CD8-positive, alpha-beta memory T cell (primary cell): ENCODE measurements around the gene RNU6-9. TPM values are rescaled to one million over a fixed set of nuclear protein-coding genes. Genes with fewer than 3 reads are reported as not detected.

Source experiments
- CTCF ChIA-PET: fragments of 350-600 bp; sonication (Branson Sonifier 250); formaldehyde crosslinking; loops from one replicate; lab custom pipeline; 2021; ENCODE audit warnings: antibody characterized with exemption; lab: Charles Lee
- POLR2A ChIA-PET: fragments of 350-600 bp; sonication (Branson Sonifier 250); formaldehyde crosslinking; loops from one replicate; lab custom pipeline; 2021; ENCODE audit warnings: antibody characterized with exemption; lab: Charles Lee
- DNase-seq, 5 donors: peaks; one replicate each; pipeline versions ENCODE4 v3.0.0 to v3.0.0-alpha.2; 2020 to 2022; ENCODE audit warnings: mixed read lengths in 1 of 5
- H3K27ac ChIP-seq: one replicate; pipeline ENCODE4 v1.7.0; 2013; ENCODE audit warnings: low read depth, mild to moderate bottlenecking, low read length, moderate library complexity
- H3K27me3 ChIP-seq: 2 replicates; pipeline ENCODE4 v1.7.0; 2013; ENCODE audit warnings: low read length, mild to moderate bottlenecking; ENCODE audit not compliant: insufficient read depth, poor library complexity, severe bottlenecking
- H3K36me3 ChIP-seq: 2 replicates; pipeline ENCODE4 v1.7.0; 2013; ENCODE audit warnings: mild to moderate bottlenecking, low read length, moderate library complexity; ENCODE audit not compliant: insufficient read depth
- H3K4me1 ChIP-seq: 2 replicates; pipeline ENCODE4 v1.7.0; 2013; ENCODE audit warnings: mild to moderate bottlenecking, low read length, moderate library complexity; ENCODE audit not compliant: insufficient read depth
- H3K4me3 ChIP-seq: 2 replicates; pipeline ENCODE4 v1.7.0; 2013; ENCODE audit warnings: mild to moderate bottlenecking, low read length
- H3K9me3 ChIP-seq: 2 replicates; pipeline ENCODE4 v1.7.0; 2013; ENCODE audit warnings: mild to moderate bottlenecking, low read length
- H3K27ac Mint-ChIP-seq, 8 donors: one replicate each; pipeline ENCODE4 v1.8.0; 2020 to 2021; ENCODE audit warnings: mixed read lengths in 8 of 8, mild to moderate bottlenecking in 6 of 8, inconsistent platforms in 3 of 8, moderate library complexity in 3 of 8
- H3K27me3 Mint-ChIP-seq, 2 donors: one replicate each; pipeline ENCODE4 v1.8.0; 2020 to 2021; ENCODE audit warnings: mixed read lengths in 2 of 2, mild to moderate bottlenecking in 1 of 2, moderate library complexity in 1 of 2
- H3K36me3 Mint-ChIP-seq, 3 donors: one replicate each; pipeline ENCODE4 v1.8.0; 2020 to 2021; ENCODE audit warnings: mixed read lengths in 3 of 3, inconsistent platforms in 1 of 3, mild to moderate bottlenecking in 1 of 3
- H3K4me1 Mint-ChIP-seq, 3 donors: one replicate each; pipeline ENCODE4 v1.8.0; 2020 to 2021; ENCODE audit warnings: mixed read lengths in 3 of 3, inconsistent platforms in 1 of 3, mild to moderate bottlenecking in 1 of 3
- H3K4me3 Mint-ChIP-seq, 7 donors: one replicate each; pipeline ENCODE4 v1.8.0; 2020 to 2021; ENCODE audit warnings: mixed read lengths in 7 of 7, mild to moderate bottlenecking in 6 of 7, moderate library complexity in 4 of 7, inconsistent platforms in 2 of 7
- H3K9me3 Mint-ChIP-seq, 5 donors: one replicate each; pipeline ENCODE4 v1.8.0; 2020 to 2022; ENCODE audit warnings: mixed read lengths in 5 of 5, mild to moderate bottlenecking in 3 of 5, moderate library complexity in 2 of 5, inconsistent platforms in 1 of 5
- polyA plus RNA-seq: library from polyadenylated mRNA; unstranded; fragments of 300-500 nt; fragmentation: Illumina TruSeq; gene quantifications from one replicate; pipeline ENCODE4 v1.2.3, GENCODE V29; 2021
- total RNA-seq, 2 experiments: library from RNA; stranded (reverse); gene quantifications; one replicate each; pipeline ENCODE4 v1.2.3, GENCODE V29; 2021

The RNU6-9 gene
- total and polyA plus RNA-seq, 3 experiments from 2014 or later: not detected

DNA sequence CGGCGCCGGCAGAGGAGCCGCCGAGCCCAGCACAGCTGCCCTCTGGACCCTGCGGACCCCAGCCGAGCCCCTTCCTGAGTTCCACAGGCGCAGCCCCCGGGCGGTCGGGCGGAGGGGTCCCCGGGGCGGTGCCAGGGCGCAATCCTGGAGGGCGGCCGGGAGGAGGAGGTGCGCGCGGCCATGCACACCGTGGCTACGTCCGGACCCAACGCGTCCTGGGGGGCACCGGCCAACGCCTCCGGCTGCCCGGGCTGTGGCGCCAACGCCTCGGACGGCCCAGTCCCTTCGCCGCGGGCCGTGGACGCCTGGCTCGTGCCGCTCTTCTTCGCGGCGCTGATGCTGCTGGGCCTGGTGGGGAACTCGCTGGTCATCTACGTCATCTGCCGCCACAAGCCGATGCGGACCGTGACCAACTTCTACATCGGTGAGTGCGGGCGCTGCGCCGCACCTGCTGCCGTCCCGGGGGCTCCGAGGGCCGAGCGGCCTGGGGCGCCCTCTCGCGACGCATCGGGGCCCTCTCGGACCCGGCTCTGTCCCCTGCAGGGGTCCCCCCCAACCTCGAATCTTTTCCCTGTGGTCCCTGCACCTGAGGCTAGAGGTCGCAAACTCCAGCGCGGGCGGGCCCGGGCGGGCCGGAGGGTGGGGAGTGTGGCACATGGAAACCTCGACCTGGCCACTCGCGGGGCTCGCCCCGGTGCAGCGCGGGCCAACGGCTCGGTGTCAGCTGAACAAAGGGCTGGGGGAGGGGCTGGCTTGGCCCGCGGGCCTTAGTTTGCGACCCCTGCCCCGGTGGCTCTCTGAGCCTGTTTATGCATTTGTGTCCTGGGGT, 24.3 kb downstream of the RNU6-9 start, which contains the start of gene KISS1R:
Gene KISS1R, plus strand, starts transcription at position 11 of the 829 bp plus-strand sequence. Its CDS starts 170 bp downstream, at position 181.
- Histone ChIP-seq H3K4me1 (peaks cover 23% of the 10 kb centered on the region), H3K36me3 (no peaks in the 10 kb centered on the region), H3K4me3 (peak within 1 kb of the TSS; percentile 34), H3K9me3 (no peaks in the 10 kb centered on the region), H3K27me3 (peaks cover 4% of the 10 kb centered on the region), H3K27ac (peak within 1 kb of the TSS; percentile 43)
- H3K36me3 Mint-ChIP-seq: peaks cover 0 to 1% (median 1%) of the 10 kb centered on the region in 3 donors
- no peaks in the 10 kb centered on the region for H3K9me3 Mint-ChIP-seq
- peak within 1 kb of the TSS; percentile 43 to 82 (median 68) for H3K4me3 Mint-ChIP-seq
- H3K27me3 Mint-ChIP-seq: peaks cover 2 to 9% of the 10 kb centered on the region in 2 donors
- DNase-seq: peak in 1 of 5 donors; percentile 46
- H3K27ac Mint-ChIP-seq: peak within 1 kb of the TSS in 1 of 8 donors; percentile 72
- H3K4me1 Mint-ChIP-seq: peaks cover 4 to 36% (median 15%) of the 10 kb centered on the region in 3 donors
- ChIA-PET CTCF (interaction anchor here (0.6 to 9.6 kb wide), 5 partner anchors 35 to 264 kb away, joined by 3 to 107 read pairs (median 3); no protein-coding TSS in a partner anchor), POLR2A (interaction anchor here (3.6 to 4.1 kb wide), 2 partner anchors 25 to 67 kb away, joined by 18 to 22 read pairs; partner anchors contain the start of genes MED16, RNU6-9 and WDR18)

DNA sequence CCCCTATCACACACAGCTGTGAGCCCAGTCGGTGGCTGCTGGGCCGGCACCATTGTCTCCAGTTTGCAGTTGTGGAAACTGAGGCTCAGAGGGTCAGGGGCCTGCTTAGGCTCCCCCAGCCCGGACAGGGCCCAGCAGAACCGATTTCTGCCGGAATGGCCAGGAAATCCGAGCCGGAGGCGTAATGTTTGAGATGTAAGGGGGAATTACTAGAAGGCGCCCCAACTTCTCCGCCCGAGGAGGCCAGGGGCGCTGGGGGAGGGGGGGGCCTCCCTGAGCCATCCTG, 24.8 kb downstream of the RNU6-9 start:
- peak overlapping the region in 1 of 8 donors; percentile 72 for H3K27ac Mint-ChIP-seq
- no peaks in the 10 kb centered on the region for H3K9me3 Mint-ChIP-seq
- POLR2A ChIA-PET: interaction anchor here (3.6 to 4.1 kb wide), 2 partner anchors 25 to 67 kb away, joined by 18 to 22 read pairs; partner anchors contain the start of genes MED16, RNU6-9 and WDR18

DNA sequence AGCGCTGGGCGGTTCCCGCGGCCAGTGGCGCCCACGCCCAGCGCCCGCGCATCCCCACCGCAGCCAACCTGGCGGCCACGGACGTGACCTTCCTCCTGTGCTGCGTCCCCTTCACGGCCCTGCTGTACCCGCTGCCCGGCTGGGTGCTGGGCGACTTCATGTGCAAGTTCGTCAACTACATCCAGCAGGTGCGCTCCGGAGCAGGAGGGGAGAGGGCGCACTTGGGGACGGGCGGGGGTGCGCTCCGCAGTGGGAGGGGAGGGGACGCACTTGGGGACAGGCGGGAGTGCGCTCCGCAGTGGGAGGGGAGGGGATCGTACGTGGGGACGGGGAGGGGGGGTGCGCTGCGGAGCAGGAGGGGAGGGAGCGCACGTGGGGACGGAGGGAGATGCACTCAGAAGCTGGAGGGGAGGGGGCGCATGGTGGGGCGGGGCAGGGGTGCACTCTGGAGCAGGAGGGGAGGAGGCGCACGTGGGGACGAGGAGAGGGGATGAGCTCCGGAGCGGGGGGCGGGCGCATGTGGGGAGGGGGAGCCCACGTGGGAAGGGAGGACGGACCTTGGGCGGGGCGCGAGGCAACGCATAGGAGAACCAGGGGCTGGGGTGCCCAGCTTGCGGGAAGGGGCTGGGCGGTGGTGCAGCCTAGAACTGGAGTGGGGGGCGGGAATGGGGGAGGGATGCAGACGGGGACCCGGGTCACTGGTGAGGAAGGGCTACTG, 25.4 kb downstream of the RNU6-9 start:
- peak in 1 of 5 donors; percentile 66 for DNase-seq
- Mint-ChIP-seq H3K4me3 (peak overlapping the region in 4 of 7 donors; percentile 12 to 69 (median 28)), H3K36me3 (peaks cover 0 to 1% (median 1%) of the 10 kb centered on the region in 3 donors), H3K27ac (no peak overlapping the region), H3K4me1 (peaks cover 4 to 35% (median 15%) of the 10 kb centered on the region in 3 donors), H3K9me3 (no peaks in the 10 kb centered on the region), H3K27me3 (peaks cover 2 to 9% of the 10 kb centered on the region in 2 donors)
- Histone ChIP-seq H3K4me3 (peak overlapping the region; percentile 45), H3K9me3 (no peaks in the 10 kb centered on the region), H3K4me1 (peaks cover 20% of the 10 kb centered on the region), H3K36me3 (no peaks in the 10 kb centered on the region), H3K27me3 (peaks cover 4% of the 10 kb centered on the region), H3K27ac (no peak overlapping the region)
- POLR2A ChIA-PET: interaction anchor here (0.6 to 4.1 kb wide), 4 partner anchors 17 to 92 kb away, joined by 3 to 22 read pairs (median 10); partner anchors contain the start of genes MED16, RNU6-9 and WDR18
- CTCF ChIA-PET: interaction anchor here (0.9 to 9.6 kb wide), 6 partner anchors 53 to 110 kb away, joined by 3 to 116 read pairs (median 14); partner anchors contain the start of gene WDR18

More for the DNA sequence above, 24.8 kb downstream of the RNU6-9 start:
- Histone ChIP-seq H3K9me3 (no peaks in the 10 kb centered on the region), H3K4me3 (peak overlapping the region; percentile 34), H3K36me3 (no peaks in the 10 kb centered on the region), H3K27me3 (peaks cover 4% of the 10 kb centered on the region), H3K4me1 (peaks cover 23% of the 10 kb centered on the region), H3K27ac (no peak overlapping the region)
- CTCF ChIA-PET: interaction anchor here (0.9 to 9.6 kb wide), 3 partner anchors 53 to 110 kb away, joined by 3 to 107 read pairs (median 3); no protein-coding TSS in a partner anchor
- Mint-ChIP-seq H3K27me3 (peaks cover 2 to 9% of the 10 kb centered on the region in 2 donors), H3K4me1 (peaks cover 4 to 36% (median 15%) of the 10 kb centered on the region in 3 donors), H3K4me3 (peak overlapping the region; percentile 43 to 82 (median 68)), H3K36me3 (peaks cover 0 to 1% (median 1%) of the 10 kb centered on the region in 3 donors)
- no peak for DNase-seq

DNA sequence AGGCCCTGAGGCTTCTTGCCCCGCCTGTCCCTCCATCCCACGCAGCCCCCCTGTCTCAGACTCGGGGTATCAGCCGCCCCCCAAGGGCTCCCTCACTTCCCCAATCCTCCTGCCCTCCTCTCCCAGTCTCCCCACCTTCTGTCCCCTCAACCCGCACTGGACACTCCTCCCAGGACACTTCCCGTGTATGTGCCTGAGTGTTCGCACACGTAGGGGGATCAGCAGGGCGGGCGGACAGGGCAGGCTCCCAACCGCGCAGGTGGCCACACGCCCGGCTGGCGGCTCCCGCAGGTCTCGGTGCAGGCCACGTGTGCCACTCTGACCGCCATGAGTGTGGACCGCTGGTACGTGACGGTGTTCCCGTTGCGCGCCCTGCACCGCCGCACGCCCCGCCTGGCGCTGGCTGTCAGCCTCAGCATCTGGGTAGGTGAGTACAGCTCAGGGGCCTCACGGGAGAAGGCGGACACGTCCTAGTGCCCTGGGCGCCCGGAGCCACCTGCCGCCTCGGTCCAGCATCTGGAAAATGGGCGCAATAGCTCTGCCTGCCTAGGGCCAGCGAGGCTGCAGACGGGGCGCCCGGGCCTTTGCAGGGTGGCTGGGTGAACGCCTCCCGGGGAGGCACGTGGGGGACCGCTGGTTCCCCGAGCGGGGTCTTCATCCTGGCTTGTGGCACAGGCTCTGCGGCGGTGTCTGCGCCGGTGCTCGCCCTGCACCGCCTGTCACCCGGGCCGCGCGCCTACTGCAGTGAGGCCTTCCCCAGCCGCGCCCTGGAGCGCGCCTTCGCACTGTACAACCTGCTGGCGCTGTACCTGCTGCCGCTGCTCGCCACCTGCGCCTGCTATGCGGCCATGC, 26.1 kb downstream of the RNU6-9 start:
- Mint-ChIP-seq H3K27me3 (peaks cover 2 to 9% of the 10 kb centered on the region in 2 donors), H3K9me3 (no peaks in the 10 kb centered on the region), H3K36me3 (peaks cover 0 to 1% (median 1%) of the 10 kb centered on the region in 3 donors), H3K27ac (peak overlapping the region in 1 of 8 donors; percentile 27), H3K4me3 (peak overlapping the region in 6 of 7 donors; percentile 35 to 88 (median 66)), H3K4me1 (peaks cover 4 to 38% (median 17%) of the 10 kb centered on the region in 3 donors)
- peaks cover 24% of the 10 kb centered on the region for H3K4me1 ChIP-seq
- H3K4me3 ChIP-seq: peak overlapping the region; percentile 45
- POLR2A ChIA-PET: interaction anchor here (0.7 to 4.1 kb wide), 8 partner anchors 14 to 349 kb away, joined by 3 to 22 read pairs (median 4); partner anchors contain the start of genes MED16, RNU6-9 and WDR18
- H3K9me3 ChIP-seq: no peaks in the 10 kb centered on the region
- CTCF ChIA-PET: interaction anchor here (1.0 to 9.6 kb wide), 13 partner anchors 10 to 150 kb away, joined by 3 to 116 read pairs (median 6); partner anchors contain the start of genes CFD, ELANE, MED16 and RNU6-9
- no peak overlapping the region for H3K27ac ChIP-seq
- peaks cover 4% of the 10 kb centered on the region for H3K27me3 ChIP-seq
- H3K36me3 ChIP-seq: no peaks in the 10 kb centered on the region
- DNase-seq: peak in 2 of 5 donors; percentile 44 to 69

DNA sequence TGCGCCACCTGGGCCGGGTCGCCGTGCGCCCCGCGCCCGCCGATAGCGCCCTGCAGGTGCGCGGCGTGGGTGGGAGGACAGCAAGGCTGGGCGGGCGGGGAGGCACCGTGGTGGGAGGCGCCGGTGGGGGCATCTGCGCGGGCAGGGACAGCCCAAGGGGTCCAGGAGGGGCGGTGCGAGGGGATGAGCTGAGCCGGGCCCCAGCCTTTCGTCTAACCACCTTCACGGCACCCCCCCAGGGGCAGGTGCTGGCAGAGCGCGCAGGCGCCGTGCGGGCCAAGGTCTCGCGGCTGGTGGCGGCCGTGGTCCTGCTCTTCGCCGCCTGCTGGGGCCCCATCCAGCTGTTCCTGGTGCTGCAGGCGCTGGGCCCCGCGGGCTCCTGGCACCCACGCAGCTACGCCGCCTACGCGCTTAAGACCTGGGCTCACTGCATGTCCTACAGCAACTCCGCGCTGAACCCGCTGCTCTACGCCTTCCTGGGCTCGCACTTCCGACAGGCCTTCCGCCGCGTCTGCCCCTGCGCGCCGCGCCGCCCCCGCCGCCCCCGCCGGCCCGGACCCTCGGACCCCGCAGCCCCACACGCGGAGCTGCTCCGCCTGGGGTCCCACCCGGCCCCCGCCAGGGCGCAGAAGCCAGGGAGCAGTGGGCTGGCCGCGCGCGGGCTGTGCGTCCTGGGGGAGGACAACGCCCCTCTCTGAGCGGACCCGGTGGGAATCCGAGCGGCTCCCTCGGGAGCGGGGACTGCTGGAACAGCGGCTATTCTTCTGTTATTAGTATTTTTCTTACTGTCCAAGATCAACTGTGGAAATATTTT, 27.0 kb downstream of the RNU6-9 start:
- H3K4me3 ChIP-seq: peak overlapping the region; percentile 45
- DNase-seq: peak; percentile 55 to 85 (median 68)
- H3K27ac Mint-ChIP-seq: peak overlapping the region in 7 of 8 donors; percentile 36 to 90 (median 81)
- peaks cover 4 to 36% (median 17%) of the 10 kb centered on the region in 3 donors for H3K4me1 Mint-ChIP-seq
- H3K4me3 Mint-ChIP-seq: peak overlapping the region; percentile 77 to 88 (median 81)
- H3K36me3 Mint-ChIP-seq: peaks cover 0 to 1% (median 0%) of the 10 kb centered on the region in 3 donors
- peaks cover 4% of the 10 kb centered on the region for H3K27me3 ChIP-seq
- POLR2A ChIA-PET: interaction anchor here (0.5 to 4.1 kb wide), 9 partner anchors 15 to 349 kb away, joined by 3 to 22 read pairs (median 3); partner anchors contain the start of genes MED16, RNU6-9 and WDR18
- CTCF ChIA-PET: interaction anchor here (1.0 to 9.6 kb wide), 15 partner anchors 11 to 151 kb away, joined by 3 to 116 read pairs (median 6); partner anchors contain the start of genes CFD, ELANE, MED16 and RNU6-9
- H3K36me3 ChIP-seq: no peaks in the 10 kb centered on the region
- H3K9me3 ChIP-seq: no peaks in the 10 kb centered on the region
- no peaks in the 10 kb centered on the region for H3K9me3 Mint-ChIP-seq
- peaks cover 2 to 5% of the 10 kb centered on the region in 2 donors for H3K27me3 Mint-ChIP-seq
- peaks cover 29% of the 10 kb centered on the region for H3K4me1 ChIP-seq
- H3K27ac ChIP-seq: peak overlapping the region; percentile 9

DNA sequence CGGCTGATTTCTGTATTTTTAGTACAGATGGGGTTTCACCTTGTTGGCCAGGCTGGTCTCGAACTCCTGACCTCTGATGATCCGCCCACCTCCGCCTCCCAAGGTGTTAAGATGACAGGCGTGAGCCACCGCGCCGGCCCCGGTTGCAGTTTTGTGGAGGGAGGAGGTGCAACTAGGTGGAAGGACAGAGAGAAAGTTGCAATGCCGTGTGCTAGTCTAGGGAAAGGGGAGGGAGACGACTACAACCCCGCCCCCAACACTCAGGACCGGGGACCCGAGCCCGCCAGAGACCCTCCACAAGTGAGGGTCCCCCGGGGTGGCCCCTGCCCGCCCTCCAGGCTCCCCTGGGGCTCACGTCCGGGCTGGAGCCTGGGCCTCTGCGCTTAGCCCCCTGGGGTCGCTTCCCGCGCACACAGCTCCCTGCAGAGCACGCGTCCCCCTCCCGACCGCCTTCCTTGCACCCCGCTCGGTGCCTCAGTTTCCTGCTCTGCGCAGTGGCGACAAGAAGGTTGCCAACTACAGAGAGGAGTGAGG, 31.3 kb downstream of the RNU6-9 start:
- Mint-ChIP-seq H3K27me3 (no peaks in the 10 kb centered on the region), H3K36me3 (peaks cover 0 to 1% (median 0%) of the 10 kb centered on the region in 3 donors), H3K9me3 (no peaks in the 10 kb centered on the region), H3K27ac (peak overlapping the region in 2 of 8 donors; percentile 78 to 81), H3K4me1 (peaks cover 4 to 34% (median 17%) of the 10 kb centered on the region in 3 donors), H3K4me3 (peak overlapping the region; percentile 75 to 92 (median 79))
- Histone ChIP-seq H3K36me3 (no peaks in the 10 kb centered on the region), H3K4me1 (peaks cover 21% of the 10 kb centered on the region), H3K27ac (peak overlapping the region; percentile 74), H3K27me3 (no peaks in the 10 kb centered on the region), H3K9me3 (no peaks in the 10 kb centered on the region), H3K4me3 (peak overlapping the region; percentile 84)
- no peak for DNase-seq
- POLR2A ChIA-PET: interaction anchor here (1.0 kb wide), 1 partner anchor 63 kb away, joined by 4 read pairs; no protein-coding TSS in a partner anchor
- CTCF ChIA-PET: interaction anchor here (0.6 to 9.6 kb wide), 6 partner anchors 59 to 155 kb away, joined by 3 to 116 read pairs (median 16); partner anchors contain the start of gene WDR18
